ENCODE results near the gene SHC3. TPM values are rescaled to one million over a fixed set of nuclear protein-coding genes. Genes with fewer than 3 reads are reported as not detected.

SHC3 gene
- polyA plus RNA-seq, 1 donor, result 0.61 TPM

DNA sequence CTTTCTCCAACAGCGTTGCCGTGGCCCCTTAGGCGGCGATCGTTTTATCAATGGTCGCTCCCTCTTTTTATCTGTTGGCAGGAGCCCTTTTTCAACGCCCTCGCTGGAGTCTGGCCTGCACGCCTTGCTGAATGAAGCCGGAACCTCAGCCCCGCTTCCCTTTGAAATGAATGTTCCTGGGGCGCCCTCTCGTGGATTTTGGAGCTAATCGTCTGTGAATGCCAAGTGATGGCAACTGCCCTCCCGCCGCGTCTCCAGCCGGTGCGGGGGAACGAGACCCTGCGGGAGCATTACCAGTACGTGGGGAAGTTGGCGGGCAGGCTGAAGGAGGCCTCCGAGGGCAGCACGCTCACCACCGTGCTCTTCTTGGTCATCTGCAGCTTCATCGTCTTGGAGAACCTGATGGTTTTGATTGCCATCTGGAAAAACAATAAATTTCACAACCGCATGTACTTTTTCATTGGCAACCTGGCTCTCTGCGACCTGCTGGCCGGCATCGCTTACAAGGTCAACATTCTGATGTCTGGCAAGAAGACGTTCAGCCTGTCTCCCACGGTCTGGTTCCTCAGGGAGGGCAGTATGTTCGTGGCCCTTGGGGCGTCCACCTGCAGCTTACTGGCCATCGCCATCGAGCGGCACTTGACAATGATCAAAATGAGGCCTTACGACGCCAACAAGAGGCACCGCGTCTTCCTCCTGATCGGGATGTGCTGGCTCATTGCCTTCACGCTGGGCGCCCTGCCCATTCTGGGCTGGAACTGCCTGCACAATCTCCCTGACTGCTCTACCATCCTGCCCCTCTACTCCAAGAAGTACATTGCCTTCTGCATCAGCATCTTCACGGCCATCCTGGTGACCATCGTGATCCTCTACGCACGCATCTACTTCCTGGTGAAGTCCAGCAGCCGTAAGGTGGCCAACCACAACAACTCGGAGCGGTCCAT, 177.4 kb downstream of the SHC3 start:
- peak; percentile 56 for DNase-seq (ENCODE audit: low read depth)

DNA sequence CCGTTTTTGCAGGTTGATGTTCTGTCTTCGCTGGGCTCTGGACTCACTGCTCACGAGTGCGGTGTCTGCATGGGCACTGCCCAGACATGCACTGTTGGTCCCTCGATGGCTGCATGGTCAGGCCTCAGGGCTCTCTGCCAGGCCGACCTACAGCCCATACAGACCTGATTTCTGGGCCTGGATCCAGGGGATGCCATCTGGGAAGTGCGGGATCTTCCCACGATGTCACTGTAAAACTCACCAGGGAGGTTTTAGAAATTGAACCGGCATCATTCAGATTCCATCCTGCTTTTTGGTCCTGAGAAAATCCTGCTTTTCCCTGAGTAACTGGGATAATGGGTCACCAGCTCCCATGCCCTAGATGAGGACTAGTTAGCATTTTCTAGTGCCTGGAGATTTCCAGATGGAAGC, 178.2 kb downstream of the SHC3 start:
- DNase-seq (ENCODE audit: low read depth), result no peak

DNA sequence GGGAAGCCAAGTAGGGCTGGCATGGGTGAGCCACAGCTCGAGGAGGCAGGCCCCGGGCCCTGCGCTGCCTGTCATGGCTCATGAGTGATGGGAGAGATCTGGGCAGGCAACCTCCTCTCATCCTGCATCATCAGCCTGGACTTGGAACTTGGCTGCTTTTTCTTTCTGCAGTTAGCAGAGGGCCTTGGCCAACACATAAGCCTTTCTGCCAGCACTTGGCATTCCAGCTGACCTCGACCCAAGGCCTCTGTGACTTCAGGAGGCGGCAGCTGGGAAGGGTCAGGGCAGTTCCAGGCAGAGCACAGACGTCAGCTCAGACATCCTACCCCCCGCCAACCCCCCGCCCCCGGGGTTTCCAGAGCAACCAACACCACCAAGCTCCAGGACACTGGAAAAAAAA, 179.7 kb downstream of the SHC3 start:
- no peak for DNase-seq (ENCODE audit: low read depth)

- DNase-seq (ENCODE audit: low read depth), result no peak
Measured at GRCh38 chr9:88998503-88998902, 180.1 kb downstream of the SHC3 start.

- DNase-seq (ENCODE audit: low read depth), result no peak
Measured at GRCh38 chr9:88997646-88998045, 181.0 kb downstream of the SHC3 start.

GRCh38 chr9:88996921-88997235, 181.7 kb downstream of the SHC3 start:
- DNase-seq (ENCODE audit: low read depth), result peak; percentile 43

- DNase-seq (ENCODE audit: low read depth), result no peak
Measured at GRCh38 chr9:88996046-88996920, 182.3 kb downstream of the SHC3 start.

GRCh38 chr9:88995627-88996026, 183.0 kb downstream of the SHC3 start:
- no peak for DNase-seq (ENCODE audit: low read depth)

- DNase-seq (ENCODE audit: low read depth), result peak; percentile 31
Measured at GRCh38 chr9:88995200-88995577, 183.4 kb downstream of the SHC3 start.

DNA sequence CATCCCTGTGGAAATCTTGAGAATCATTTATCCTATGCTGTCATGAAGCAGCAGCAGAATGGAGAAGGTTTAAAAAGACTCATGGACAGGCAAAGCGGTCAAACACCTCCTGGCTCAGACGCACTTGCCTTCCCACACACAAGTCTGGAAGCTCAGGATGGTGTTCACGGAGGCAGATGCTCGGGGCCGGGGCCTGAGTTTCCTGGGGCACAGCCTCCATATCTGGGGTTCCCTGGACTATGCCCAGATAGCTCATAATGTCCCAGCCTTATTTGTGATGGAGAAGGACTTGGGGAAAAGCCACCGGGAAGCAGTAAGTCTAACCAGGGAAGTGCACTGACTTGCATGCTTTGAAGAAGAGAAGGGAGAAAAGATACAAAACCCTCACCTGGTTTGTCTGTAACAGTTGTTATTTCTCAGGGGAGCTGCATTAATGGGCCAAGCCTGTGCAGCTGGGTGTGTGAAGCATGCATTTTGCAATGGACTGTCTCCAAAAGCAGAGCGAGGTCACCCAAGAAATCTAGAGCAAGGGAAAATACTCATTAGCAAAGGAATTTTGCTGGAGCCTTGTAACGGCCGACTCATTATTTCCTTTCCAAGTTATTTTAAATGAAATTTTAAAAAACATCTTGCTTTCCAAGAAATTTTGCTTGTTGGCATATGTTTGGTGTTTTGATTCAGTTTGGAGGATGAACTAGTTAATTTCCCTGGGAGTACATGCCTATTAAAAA, 184.0 kb downstream of the SHC3 start:
- DNase-seq (ENCODE audit: low read depth), result peak; percentile 48

- DNase-seq (ENCODE audit: low read depth), result no peak
Measured at GRCh38 chr9:88993871-88994460, 184.7 kb downstream of the SHC3 start.

DNA sequence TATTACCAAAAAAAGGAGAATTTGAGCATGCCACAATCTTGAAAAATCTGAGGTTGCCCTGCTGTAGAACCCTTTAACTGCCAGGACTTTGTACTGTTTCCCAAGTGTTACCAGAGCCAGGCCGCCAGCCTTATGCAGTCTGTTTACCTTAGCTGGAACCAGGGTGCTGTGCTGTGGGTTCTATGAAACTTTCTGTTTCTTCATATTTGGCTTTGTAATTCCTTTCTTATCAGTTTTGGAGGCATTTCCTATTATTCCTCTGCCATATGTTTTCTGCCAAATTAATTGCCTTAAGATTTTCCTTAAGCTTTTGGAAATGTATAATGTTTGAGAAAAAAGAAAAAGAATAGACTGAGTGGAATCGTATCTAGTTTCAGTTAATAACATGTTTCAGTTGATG, 185.3 kb downstream of the SHC3 start:
- DNase-seq (ENCODE audit: low read depth), result no peak

- DNase-seq (ENCODE audit: low read depth), result no peak
Measured at GRCh38 chr9:88992556-88992955, 186.1 kb downstream of the SHC3 start.

- DNase-seq (ENCODE audit: low read depth), result peak; percentile 36
Measured at GRCh38 chr9:88991066-88992034, 187.3 kb downstream of the SHC3 start, which contains the start of gene S1PR3. Gene S1PR3, plus strand, starts transcription at chr9:88991468. Its CDS starts 9,733 bp downstream, at chr9:89001201.

GRCh38 chr9:88990729-88991065, 187.9 kb downstream of the SHC3 start:
- no peak for DNase-seq (ENCODE audit: low read depth)

- no peak for DNase-seq (ENCODE audit: low read depth)
Measured at GRCh38 chr9:88990041-88990728, 188.4 kb downstream of the SHC3 start.

DNA sequence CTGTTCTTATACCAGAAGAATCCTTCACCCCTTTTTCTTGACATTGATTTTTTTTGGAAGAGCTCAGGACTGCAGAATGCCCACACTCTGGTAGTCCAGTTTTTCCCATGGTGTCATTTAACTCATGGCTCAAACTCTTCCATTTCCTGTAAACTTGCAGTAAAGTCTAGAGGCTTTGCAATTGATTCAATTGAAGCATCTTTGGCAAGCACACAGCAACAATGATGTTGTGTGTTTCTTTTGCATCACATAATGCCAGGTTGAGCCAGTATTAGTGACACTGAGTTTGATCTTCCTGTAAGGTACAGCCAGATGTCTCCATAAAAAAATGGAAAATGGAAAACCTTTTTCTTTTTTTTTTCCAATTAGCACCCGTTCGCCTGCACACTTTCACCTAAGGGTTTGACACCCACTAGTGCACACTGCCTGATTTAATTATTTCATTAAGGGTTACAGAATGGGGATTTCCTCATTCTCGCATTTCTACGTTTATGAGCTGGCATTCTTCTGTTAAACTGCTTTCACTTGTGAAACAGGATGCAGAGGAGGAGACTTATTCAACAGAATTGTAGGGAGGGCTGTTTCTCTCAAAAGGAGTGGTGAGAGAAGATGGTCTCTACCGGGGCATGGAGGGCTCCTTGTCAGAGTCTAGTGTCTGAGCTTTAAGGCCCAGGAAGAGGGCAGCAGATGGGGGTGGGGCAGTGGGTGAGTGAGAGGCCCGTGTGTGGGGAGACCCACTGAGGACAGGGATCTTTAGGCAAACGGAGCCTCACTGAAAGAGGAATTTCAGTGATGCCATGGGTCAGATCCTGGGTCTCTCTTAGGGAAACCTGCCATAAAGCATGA, 189.6 kb downstream of the SHC3 start:
- DNase-seq (ENCODE audit: low read depth), result no peak

DNA sequence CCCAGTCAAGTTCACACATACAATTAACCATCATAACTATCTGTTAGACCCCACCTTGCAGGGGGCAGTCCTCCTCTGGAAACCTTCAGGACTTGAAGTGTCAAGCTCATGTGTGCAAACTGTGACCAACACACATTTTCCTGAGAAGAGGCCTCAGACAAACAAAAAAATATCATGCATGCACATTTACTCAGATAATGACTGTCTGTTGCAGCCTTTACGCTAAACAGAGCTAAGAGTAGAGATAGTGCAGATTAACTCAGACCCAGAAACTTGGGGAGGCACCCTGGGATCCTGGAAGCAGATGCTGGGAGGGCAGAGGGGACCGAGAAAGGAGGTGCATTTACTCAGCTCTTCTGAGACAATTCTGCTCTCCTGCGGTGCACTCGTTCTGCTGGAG, 191.0 kb downstream of the SHC3 start:
- DNase-seq (ENCODE audit: low read depth), result no peak

DNA sequence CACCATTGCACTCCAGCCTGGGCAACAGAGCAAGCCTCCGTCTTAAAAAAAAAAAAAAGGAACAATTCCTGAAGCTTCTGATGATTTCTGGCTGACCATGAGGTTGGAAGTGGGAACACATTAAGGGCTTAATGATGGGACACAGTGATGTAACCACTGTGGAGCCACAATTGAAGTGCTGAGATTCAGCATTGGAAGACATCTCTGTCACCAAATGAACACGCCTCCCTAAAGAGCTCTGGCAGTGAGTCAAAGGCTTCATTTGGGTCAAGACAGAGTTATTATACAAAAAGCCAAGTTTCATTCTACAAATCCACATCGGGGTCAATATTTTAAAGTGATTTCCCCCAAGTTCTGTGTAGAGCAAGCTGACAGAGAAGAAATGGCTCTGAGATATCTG, 191.8 kb downstream of the SHC3 start:
- DNase-seq (ENCODE audit: low read depth), result no peak

All from forelimb muscle (tissue), 1 donor.